GM15510 (cell line): Measurements from ENCODE around the gene KIF25.

Source experiments
- POLR2A ChIP-seq: IDR thresholded peaks from 3 replicates; pipeline ENCODE4 v1.6.1; 2011; ENCODE audit warnings: borderline replicate concordance; ENCODE audit not compliant: insufficient read length; ENCODE audit errors: extremely low read depth

The KIF25 gene

GRCh38 chr6:167985911-167986595 lies 11.4 kb upstream of the KIF25 start:
- no peak for TF ChIP-seq POLR2A

GRCh38 chr6:167987396-167988153 lies 9.9 kb upstream of the KIF25 start:
- no peak for TF ChIP-seq POLR2A

- TF ChIP-seq POLR2A = no peak
Observed at GRCh38 chr6:167988154-167988495, 9.3 kb upstream of the KIF25 start.

- TF ChIP-seq POLR2A = no peak
Observed at GRCh38 chr6:167988945-167989841, 8.3 kb upstream of the KIF25 start.

GRCh38 chr6:167990016-167990945 lies 7.2 kb upstream of the KIF25 start:
- no peak for TF ChIP-seq POLR2A

- TF ChIP-seq POLR2A = no peak
Observed at GRCh38 chr6:167993169-167993568, 4.3 kb upstream of the KIF25 start.

- no peak for TF ChIP-seq POLR2A
Observed at GRCh38 chr6:167993831-167994230, 3.6 kb upstream of the KIF25 start.

GRCh38 chr6:167995302-167995701 lies 2.2 kb upstream of the KIF25 start:
- TF ChIP-seq POLR2A = no peak

- TF ChIP-seq POLR2A = no peak
Observed at GRCh38 chr6:167995731-167996151, 1.7 kb upstream of the KIF25 start.

GRCh38 chr6:167996424-167997199 lies 859 bp upstream of the KIF25 start:
- no peak for TF ChIP-seq POLR2A

- no peak for TF ChIP-seq POLR2A
Observed at GRCh38 chr6:167998215-167998614, 744 bp downstream of the KIF25 start.

- no peak for TF ChIP-seq POLR2A
Observed at GRCh38 chr6:168000198-168001028, 2.9 kb downstream of the KIF25 start.

- no peak for TF ChIP-seq POLR2A
Observed at GRCh38 chr6:168001029-168001332, 3.5 kb downstream of the KIF25 start.
